Measurements from ENCODE around the gene ZFAND6. TPM values are rescaled to one million over a fixed set of nuclear protein-coding genes. Genes with fewer than 3 reads are reported as not detected.

ZFAND6 gene
- total and polyA plus RNA-seq, 9 donors, result 57.3 to 105 (median 65.4) TPM

DNA sequence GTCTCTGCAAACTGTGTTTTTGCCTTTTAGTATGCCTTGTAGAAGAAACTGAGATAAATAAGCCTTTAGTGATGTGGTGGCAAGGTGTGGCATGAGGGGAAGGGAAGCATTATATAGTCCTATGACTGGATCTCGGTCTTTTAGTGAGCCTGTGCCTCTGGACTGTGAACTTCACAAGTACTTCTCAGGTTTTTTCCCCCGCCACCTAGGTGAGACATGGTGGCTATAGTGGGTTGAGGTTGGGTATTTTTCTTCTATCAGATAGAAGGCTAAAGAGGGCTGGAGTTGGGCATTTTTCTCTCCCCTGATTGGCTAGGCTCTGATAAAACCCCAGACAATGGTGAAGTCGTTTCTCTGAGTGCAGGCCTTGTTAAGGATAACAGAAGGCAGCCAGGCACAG lies 38.7 kb upstream of the ZFAND6 start:
- no peak for DNase-seq
- TF ChIP-seq POLR2A (IDR thresholded peaks at IDR 0.05) (no peak), EP300 (IDR thresholded peaks at IDR 0.05) (no peak), CTCF (IDR thresholded peaks at IDR 0.05) (no peak)
- no peaks in the 10 kb centered on the region for H3K36me3 ChIP-seq
- 83 to 89% (median 86%) methylated on average over 3 of the region's 3 CpGs for WGBS, 3 donors
- no peak overlapping the region for H3K27ac ChIP-seq
- no peaks in the 10 kb centered on the region for H3K27me3 ChIP-seq
- H3K4me1 ChIP-seq (ENCODE audit: insufficient read depth), result peaks cover 1% of the 10 kb centered on the region
- no peak overlapping the region for H3K4me3 ChIP-seq
- H3K9me3 ChIP-seq, result no peaks in the 10 kb centered on the region
- intact Hi-C loops (cut with DNase I), result no loop called here

- intact Hi-C loops (cut with DNase I), result no loop called here
- Histone ChIP-seq H3K4me3 (no peak overlapping the region), H3K27ac (no peak overlapping the region), H3K36me3 (no peaks in the 10 kb centered on the region), H3K27me3 (no peaks in the 10 kb centered on the region), H3K9me3 (no peaks in the 10 kb centered on the region), H3K4me1 (ENCODE audit: insufficient read depth) (peaks cover 1% of the 10 kb centered on the region)
- WGBS, 3 donors, result 85 to 89% (median 86%) methylated on average over 3 of the region's 3 CpGs
- TF ChIP-seq POLR2A (IDR thresholded peaks at IDR 0.05), result no peak
- no peak for TF ChIP-seq EP300 (IDR thresholded peaks at IDR 0.05)
- TF ChIP-seq CTCF (IDR thresholded peaks at IDR 0.05), result no peak
- no peak for DNase-seq
Measured at GRCh38 chr15:80026310-80026709, 33.2 kb upstream of the ZFAND6 start.

GRCh38 chr15:80026754-80027153 lies 32.7 kb upstream of the ZFAND6 start:
- 86 to 95% (median 88%) methylated on average over 4 of the region's 4 CpGs for WGBS, 3 donors
- no peaks in the 10 kb centered on the region for H3K36me3 ChIP-seq

DNA sequence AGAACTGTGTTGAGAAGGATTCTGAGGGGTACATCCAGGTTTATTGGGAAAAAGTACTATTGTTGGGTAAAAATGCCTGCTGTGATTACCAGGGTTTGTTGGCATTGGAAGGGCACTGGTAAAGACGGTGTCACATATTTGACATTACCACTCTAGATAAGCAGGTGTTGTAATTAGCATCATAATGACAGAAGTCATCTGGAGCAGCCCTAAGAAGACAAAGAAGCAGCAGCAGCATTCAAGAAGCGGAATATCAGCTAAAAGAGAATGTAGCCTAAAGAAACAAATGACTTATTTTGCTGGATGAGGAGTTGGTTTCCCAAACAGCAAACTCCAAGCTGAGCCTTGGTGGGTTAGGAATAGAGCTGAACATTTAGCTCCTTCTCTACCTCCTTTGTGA lies 30.5 kb upstream of the ZFAND6 start:
- H3K27ac ChIP-seq, result no peak overlapping the region
- intact Hi-C loops (cut with DNase I), result no loop called here
- no peak for DNase-seq
- no peaks in the 10 kb centered on the region for H3K36me3 ChIP-seq
- H3K4me1 ChIP-seq (ENCODE audit: insufficient read depth), result peaks cover 2% of the 10 kb centered on the region
- no peaks in the 10 kb centered on the region for H3K27me3 ChIP-seq
- no peak overlapping the region for H3K4me3 ChIP-seq
- no peaks in the 10 kb centered on the region for H3K9me3 ChIP-seq
- TF ChIP-seq CTCF (IDR thresholded peaks at IDR 0.05), result no peak
- TF ChIP-seq POLR2A (IDR thresholded peaks at IDR 0.05), result no peak
- no peak for TF ChIP-seq EP300 (IDR thresholded peaks at IDR 0.05)
- WGBS, 3 donors, result 77 to 81% (median 79%) methylated on average over 2 of the region's 2 CpGs

More at GRCh38 chr15:80026754-80027153, 32.7 kb upstream of the ZFAND6 start:
- no peak for DNase-seq
- Histone ChIP-seq H3K9me3 (no peaks in the 10 kb centered on the region), H3K27ac (no peak overlapping the region), H3K4me3 (no peak overlapping the region), H3K27me3 (no peaks in the 10 kb centered on the region), H3K4me1 (ENCODE audit: insufficient read depth) (peaks cover 1% of the 10 kb centered on the region)
- TF ChIP-seq EP300 (IDR thresholded peaks at IDR 0.05) (no peak), CTCF (IDR thresholded peaks at IDR 0.05) (no peak), POLR2A (IDR thresholded peaks at IDR 0.05) (no peak)
- intact Hi-C loops (cut with DNase I), result no loop called here

All from ovary (tissue), 9 donors.